Fibroblast of peridontal ligament (primary cell): ENCODE measurements around the gene OCIAD2.
"Not testable (repeated sequence)": the region's sequence is repeated elsewhere in the genome, so short reads cannot be mapped to it uniquely, and the experiment has no call there.

Experiments
- DNase-seq: peaks from one replicate; pipeline ENCODE4 v3.0.0-alpha.2; 2010; ENCODE audit errors: extremely low read depth

The OCIAD2 gene

GRCh38 chr4:48854395-48854683 is 52.2 kb downstream of the OCIAD2 start:
- no peak for DNase-seq

- DNase-seq: no peak
Observed at GRCh38 chr4:48853604-48854394, 52.8 kb downstream of the OCIAD2 start.

GRCh38 chr4:48851651-48852050 is 54.9 kb downstream of the OCIAD2 start:
- no peak for DNase-seq

DNA sequence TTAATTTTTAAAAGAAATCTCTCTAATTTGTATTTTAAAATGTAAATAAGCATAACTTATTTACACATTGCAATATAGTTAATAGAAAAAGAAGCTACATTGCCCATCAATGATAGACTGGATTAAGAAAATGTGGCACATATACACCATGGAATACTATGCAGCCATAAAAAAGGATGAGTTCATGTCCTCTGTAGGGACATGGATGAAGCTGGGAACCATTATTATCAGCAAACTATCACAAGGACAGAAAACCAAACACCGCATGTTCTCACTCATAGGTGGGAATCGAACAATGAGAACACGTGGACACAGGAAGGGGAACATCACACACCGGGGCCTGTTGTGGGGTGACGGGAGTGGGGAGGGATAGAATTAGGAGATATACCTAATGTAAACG is 57.8 kb downstream of the OCIAD2 start:
- not testable (repeated sequence) for DNase-seq

DNA sequence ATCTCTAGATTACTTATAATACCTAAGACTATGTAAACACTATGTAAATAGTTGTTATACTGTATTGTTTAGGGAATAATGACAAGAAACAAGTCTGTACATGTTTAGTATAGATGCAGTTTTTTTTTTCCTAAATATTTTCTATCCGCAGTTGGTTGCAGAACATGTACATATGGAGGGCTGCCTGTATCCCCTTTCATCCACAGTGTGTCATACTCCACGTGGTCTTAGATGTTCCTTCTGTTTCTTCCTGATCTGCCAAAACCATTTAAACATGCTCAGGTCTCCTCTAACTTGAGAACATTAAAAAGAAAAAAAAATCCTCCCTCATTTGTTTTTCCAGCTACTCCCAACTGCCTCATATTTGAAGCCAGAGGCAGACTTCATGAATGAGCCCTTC is 61.7 kb downstream of the OCIAD2 start:
- no peak for DNase-seq

DNA sequence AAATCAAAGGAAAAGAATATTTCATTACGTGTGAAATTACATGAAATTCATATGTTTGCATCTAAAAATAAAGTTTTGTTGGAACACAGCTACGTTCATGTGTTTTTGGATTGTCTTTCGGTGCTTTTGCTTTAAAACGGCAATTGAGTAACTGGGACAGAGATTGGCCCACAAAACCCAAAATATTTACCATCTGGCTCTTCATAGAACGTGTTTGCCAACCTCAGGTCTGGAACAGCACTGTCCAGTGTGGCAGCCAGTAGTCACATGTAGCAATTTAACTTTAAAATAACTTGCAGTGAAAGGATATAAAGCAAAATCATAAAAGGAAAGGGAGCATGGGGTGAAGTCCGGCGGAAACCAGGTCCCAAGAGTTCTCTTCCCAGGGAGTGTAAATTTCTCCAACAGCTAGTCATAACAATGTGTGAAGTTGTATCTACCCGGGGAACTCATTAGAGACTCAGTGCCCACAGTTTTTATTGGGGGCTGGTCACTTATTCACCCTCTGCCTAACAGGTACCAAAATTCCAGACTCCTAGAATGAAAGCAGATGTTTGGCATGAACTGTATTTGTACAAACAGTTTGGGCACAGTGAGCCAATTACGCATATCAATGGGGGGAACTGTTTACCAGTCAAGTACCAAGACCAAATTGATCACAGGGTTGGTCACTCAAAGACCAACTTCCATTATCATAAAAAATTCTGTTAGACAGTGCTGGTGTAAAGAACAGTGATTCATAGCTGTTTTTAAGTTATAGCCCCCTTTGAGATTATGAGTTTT is 65.3 kb downstream of the OCIAD2 start:
- DNase-seq: no peak

DNA sequence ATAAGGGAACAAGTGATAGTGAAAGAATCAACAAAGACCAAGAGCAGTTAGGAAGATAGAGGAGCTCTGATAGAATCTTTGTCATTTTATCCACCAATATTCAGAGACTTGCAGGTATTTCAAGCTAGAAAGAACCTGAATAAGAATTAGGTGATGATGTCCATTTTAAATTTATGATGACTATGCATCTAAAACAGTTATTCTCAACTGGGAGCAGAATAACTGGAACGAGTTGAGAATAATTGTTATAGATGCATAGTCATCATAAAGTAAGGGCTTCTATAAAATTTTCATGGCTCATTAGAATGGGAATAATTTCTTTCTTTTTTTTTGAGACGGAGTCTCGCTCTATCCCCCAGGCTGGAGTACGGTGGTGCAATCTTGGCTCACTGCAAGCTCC is 69.9 kb downstream of the OCIAD2 start:
- DNase-seq: no peak
